Prostate gland (tissue), 2 donors: Measurements from ENCODE around the gene MRPL58.

Experiments
- CTCF ChIP-seq, 4 experiments: fragments of 200-600 bp in 2 of 4; fragments of 450-650 bp in 2 of 4; sonication (generic) in 2 of 4; IDR thresholded peaks; 1 replicate in 3 of 4; 2 replicates in 1 of 4; pipeline ENCODE4 v1.5.1; 2016 to 2019; ENCODE audit warnings: antibody characterized with exemption in 4 of 4, mild to moderate bottlenecking in 2 of 4, moderate library complexity in 2 of 4
- POLR2A ChIP-seq: fragments of 450-650 bp; IDR thresholded peaks from one replicate; pipeline ENCODE4 v1.6.1; 2016; ENCODE audit warnings: antibody characterized with exemption, mild to moderate bottlenecking

- TF ChIP-seq CTCF (IDR thresholded peaks at IDR 0.05) (no peak), POLR2A (no peak)
These were observed 656 bp downstream of the MRPL58 start for GRCh38 chr17:75013092-75013559.
